ENCODE data around the gene AK5. TPM values are rescaled to one million over a fixed set of nuclear protein-coding genes. Genes with fewer than 3 reads are reported as not detected.
A peak's percentile ranks its signal among the peaks of the same experiment; 100 is the strongest.

Gene AK5
- 17.7 and 28.4 TPM in 2 replicates for total RNA-seq (2012; rRNA removed)

- H3K4me2 ChIP-seq (ENCODE audit: low read length), result peak within 1 kb of the TSS; percentile 86
- H3K9ac ChIP-seq (ENCODE audit: low read depth, low read length), result peak within 1 kb of the TSS; percentile 85
- H3K9me3 ChIP-seq (replicated peaks; ENCODE audit: low read length), result no peaks in the 10 kb centered on the region
- no peaks in the 10 kb centered on the region for H3K36me3 ChIP-seq (ENCODE audit: insufficient read depth, low read length)
- peaks cover 9% of the 10 kb centered on the region for H3K4me1 ChIP-seq (ENCODE audit: control insufficient read depth, insufficient read depth, low read length)
- peak within 1 kb of the TSS; percentile 81 for H3K4me3 ChIP-seq (ENCODE audit: low read length)
- H3K27me3 ChIP-seq (ENCODE audit: control insufficient read depth, insufficient read depth, low read length), result no peaks in the 10 kb centered on the region
These were observed at the start of gene AK5 for GRCh38 chr1:77281491-77282186. TSS of gene AK5 (plus strand) at chr1:77282019. CDS start at chr1:77282314, 295 bp downstream.

DNA sequence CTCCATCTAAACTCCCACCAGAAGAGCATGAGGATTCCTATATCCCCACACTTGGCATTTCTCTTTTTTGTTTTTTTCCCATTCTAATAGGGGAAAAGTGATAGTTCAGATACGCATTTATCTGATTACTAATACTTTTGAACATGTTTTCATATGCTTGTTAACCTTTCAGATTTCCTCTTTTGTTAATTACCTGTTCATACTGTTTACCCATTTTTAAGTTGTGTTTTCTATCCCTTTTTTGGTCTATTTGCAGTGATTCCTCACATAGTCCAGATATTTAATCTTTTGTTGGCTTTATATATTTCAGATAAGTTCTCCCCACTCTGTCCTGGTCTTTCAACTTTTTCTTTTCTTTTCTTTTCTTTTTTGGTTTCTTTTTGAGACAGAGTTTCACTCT, 49.0 kb upstream of the AK5 start:
- H3K36me3 ChIP-seq (ENCODE audit: insufficient read depth, low read length), result no peaks in the 10 kb centered on the region
- H3K4me2 ChIP-seq (ENCODE audit: low read length), result no peak overlapping the region
- H3K27me3 ChIP-seq (ENCODE audit: control insufficient read depth, insufficient read depth, low read length), result no peaks in the 10 kb centered on the region
- H3K4me1 ChIP-seq (ENCODE audit: control insufficient read depth, insufficient read depth, low read length), result peaks cover 10% of the 10 kb centered on the region
- H3K9ac ChIP-seq (ENCODE audit: low read depth, low read length), result no peak overlapping the region
- no peaks in the 10 kb centered on the region for H3K9me3 ChIP-seq (replicated peaks; ENCODE audit: low read length)
- H3K4me3 ChIP-seq (ENCODE audit: low read length), result no peak overlapping the region

DNA sequence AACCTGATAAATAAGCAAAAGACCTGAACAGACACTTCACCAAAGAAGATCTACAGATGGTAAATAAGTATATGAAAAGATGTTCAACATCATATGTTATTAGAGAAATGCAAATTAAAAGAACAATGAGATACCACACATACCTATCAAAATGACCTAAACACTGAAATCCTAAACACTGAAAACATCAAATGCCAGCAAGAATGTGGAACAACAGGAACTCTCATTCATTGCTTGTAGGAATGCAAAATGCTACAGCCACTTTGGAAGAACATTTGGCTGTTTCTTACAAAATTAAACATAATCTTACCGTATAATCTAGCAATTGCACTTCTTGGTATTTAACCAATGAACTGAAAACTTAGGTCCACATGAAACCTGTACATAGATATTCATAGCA, 47.7 kb upstream of the AK5 start:
- H3K4me3 ChIP-seq (ENCODE audit: low read length), result no peak overlapping the region
- H3K4me2 ChIP-seq (ENCODE audit: low read length), result no peak overlapping the region
- no peaks in the 10 kb centered on the region for H3K9me3 ChIP-seq (replicated peaks; ENCODE audit: low read length)

DNA sequence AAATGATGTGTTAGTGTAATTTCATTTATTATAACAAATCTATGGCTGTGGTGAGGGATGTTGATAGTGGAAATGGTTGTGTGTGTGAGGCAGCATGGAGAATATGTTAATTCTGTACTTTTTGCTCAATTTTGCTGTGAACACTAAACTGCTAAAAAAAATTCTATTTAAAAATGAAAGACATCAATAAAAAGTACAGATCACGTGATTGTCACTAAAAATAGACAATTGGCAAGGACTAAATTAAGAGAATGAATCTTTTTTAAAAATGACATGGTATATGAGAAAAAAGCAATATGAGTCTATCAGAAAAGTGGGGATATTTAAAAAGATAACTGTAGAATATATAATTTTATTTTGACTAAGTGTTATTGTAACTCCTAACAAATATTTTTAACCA, 46.9 kb upstream of the AK5 start:
- no peak overlapping the region for H3K4me3 ChIP-seq (ENCODE audit: low read length)
- peaks cover 5% of the 10 kb centered on the region for H3K4me1 ChIP-seq (ENCODE audit: control insufficient read depth, insufficient read depth, low read length)

More for the DNA sequence above, 47.7 kb upstream of the AK5 start:
- Histone ChIP-seq H3K36me3 (ENCODE audit: insufficient read depth, low read length) (no peaks in the 10 kb centered on the region), H3K27me3 (ENCODE audit: control insufficient read depth, insufficient read depth, low read length) (no peaks in the 10 kb centered on the region), H3K4me1 (ENCODE audit: control insufficient read depth, insufficient read depth, low read length) (peaks cover 10% of the 10 kb centered on the region), H3K9ac (ENCODE audit: low read depth, low read length) (no peak overlapping the region)

DNA sequence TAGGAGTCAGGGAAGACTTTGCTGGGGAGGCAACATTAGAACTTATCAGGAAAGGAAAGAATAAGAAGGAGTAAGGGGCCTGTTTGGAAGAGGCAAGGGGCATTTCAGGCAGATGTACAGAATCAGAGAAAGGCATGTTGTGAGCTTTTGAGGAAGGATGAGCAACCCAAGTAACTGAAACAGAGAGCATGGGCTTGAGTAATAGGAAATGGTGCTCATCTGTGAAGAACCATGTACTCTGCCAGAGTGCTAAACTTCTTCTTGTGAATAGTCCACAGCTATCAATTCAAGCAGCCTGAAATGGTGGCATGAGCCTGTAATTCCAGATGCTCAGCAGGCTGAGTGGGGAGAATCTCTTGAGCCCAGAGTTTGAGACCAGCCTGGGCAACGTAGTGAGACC, 43.4 kb upstream of the AK5 start:
- H3K4me1 ChIP-seq (ENCODE audit: control insufficient read depth, insufficient read depth, low read length), result no peaks in the 10 kb centered on the region
- H3K4me2 ChIP-seq (ENCODE audit: low read length), result no peak overlapping the region
- H3K27me3 ChIP-seq (ENCODE audit: control insufficient read depth, insufficient read depth, low read length), result no peaks in the 10 kb centered on the region
- H3K36me3 ChIP-seq (ENCODE audit: insufficient read depth, low read length), result no peaks in the 10 kb centered on the region
- no peak overlapping the region for H3K9ac ChIP-seq (ENCODE audit: low read depth, low read length)
- no peaks in the 10 kb centered on the region for H3K9me3 ChIP-seq (replicated peaks; ENCODE audit: low read length)
- no peak overlapping the region for H3K4me3 ChIP-seq (ENCODE audit: low read length)

More for the DNA sequence above, 46.9 kb upstream of the AK5 start:
- Histone ChIP-seq H3K9ac (ENCODE audit: low read depth, low read length) (no peak overlapping the region), H3K9me3 (replicated peaks; ENCODE audit: low read length) (no peaks in the 10 kb centered on the region), H3K27me3 (ENCODE audit: control insufficient read depth, insufficient read depth, low read length) (no peaks in the 10 kb centered on the region), H3K4me2 (ENCODE audit: low read length) (no peak overlapping the region), H3K36me3 (ENCODE audit: insufficient read depth, low read length) (no peaks in the 10 kb centered on the region)

DNA sequence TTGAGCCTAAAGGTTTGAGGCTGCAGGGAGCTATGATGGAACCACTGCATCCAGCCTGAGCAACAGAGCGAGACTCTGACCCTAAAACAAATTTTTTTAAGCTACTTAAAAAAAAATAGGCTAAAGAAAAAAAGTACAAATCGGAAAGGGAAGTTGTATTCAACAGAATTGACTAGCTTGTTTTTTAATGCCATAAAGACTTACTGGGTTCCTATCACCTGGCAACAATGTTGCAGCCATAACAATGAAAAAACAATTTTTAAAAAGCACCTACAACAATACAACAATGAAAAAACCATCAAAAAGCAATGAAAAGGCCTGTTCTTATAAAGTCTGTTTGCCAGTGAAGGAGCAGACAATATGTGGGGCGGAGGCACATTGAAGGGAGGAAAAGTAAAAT, 42.5 kb upstream of the AK5 start:
- Histone ChIP-seq H3K9me3 (replicated peaks; ENCODE audit: low read length) (no peaks in the 10 kb centered on the region), H3K9ac (ENCODE audit: low read depth, low read length) (no peak overlapping the region), H3K4me1 (ENCODE audit: control insufficient read depth, insufficient read depth, low read length) (no peaks in the 10 kb centered on the region), H3K4me3 (ENCODE audit: low read length) (no peak overlapping the region), H3K4me2 (ENCODE audit: low read length) (no peak overlapping the region), H3K27me3 (ENCODE audit: control insufficient read depth, insufficient read depth, low read length) (no peaks in the 10 kb centered on the region), H3K36me3 (ENCODE audit: insufficient read depth, low read length) (no peaks in the 10 kb centered on the region)

DNA sequence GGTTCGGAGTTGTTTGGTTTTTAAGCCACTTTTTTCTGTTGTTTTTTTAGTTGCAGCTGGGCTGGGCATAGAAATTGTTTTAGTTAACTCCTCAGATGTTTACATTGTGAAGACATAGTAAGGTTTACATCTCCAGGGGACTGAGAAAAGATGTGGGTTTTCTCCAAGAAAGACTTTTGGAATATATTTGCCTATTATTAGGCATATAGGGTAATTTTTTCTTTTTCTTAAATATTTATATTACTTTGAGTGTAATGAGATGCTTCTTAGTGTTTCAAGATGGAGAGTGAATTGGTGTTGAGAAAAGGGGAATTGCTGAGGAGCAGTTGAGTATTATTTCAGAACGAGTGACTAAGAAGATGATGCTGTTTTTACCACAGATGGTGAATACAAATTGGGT, 36.0 kb upstream of the AK5 start:
- no peak overlapping the region for H3K4me3 ChIP-seq (ENCODE audit: low read length)
- H3K4me1 ChIP-seq (ENCODE audit: control insufficient read depth, insufficient read depth, low read length), result no peaks in the 10 kb centered on the region
- H3K27me3 ChIP-seq (ENCODE audit: control insufficient read depth, insufficient read depth, low read length), result no peaks in the 10 kb centered on the region
- no peaks in the 10 kb centered on the region for H3K36me3 ChIP-seq (ENCODE audit: insufficient read depth, low read length)
- no peak overlapping the region for H3K4me2 ChIP-seq (ENCODE audit: low read length)
- no peak overlapping the region for H3K9ac ChIP-seq (ENCODE audit: low read depth, low read length)
- H3K9me3 ChIP-seq (replicated peaks; ENCODE audit: low read length), result peaks cover 3% of the 10 kb centered on the region

DNA sequence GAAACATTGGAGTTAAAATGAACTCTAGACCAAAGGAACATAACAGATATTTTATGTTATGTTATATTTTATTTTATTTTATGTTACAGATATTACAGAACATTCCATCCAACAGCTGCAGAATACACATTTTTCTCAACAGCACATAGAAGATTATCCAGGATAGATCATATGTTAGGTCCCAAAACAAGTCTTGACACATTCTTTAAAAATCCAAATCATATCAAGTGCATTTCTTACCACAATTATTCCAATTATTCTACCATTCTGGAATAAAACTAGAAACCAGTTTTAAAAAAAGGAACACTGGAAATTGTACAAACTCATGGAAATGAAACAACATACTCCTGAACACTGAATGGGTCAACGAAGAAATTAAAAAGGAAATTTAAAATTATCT, 31.7 kb upstream of the AK5 start:
- H3K4me3 ChIP-seq (ENCODE audit: low read length), result no peak overlapping the region
- no peaks in the 10 kb centered on the region for H3K27me3 ChIP-seq (ENCODE audit: control insufficient read depth, insufficient read depth, low read length)
- H3K36me3 ChIP-seq (ENCODE audit: insufficient read depth, low read length), result no peaks in the 10 kb centered on the region
- no peak overlapping the region for H3K9ac ChIP-seq (ENCODE audit: low read depth, low read length)
- H3K9me3 ChIP-seq (replicated peaks; ENCODE audit: low read length), result peaks cover 5% of the 10 kb centered on the region
- H3K4me1 ChIP-seq (ENCODE audit: control insufficient read depth, insufficient read depth, low read length), result no peaks in the 10 kb centered on the region
- no peak overlapping the region for H3K4me2 ChIP-seq (ENCODE audit: low read length)

DNA sequence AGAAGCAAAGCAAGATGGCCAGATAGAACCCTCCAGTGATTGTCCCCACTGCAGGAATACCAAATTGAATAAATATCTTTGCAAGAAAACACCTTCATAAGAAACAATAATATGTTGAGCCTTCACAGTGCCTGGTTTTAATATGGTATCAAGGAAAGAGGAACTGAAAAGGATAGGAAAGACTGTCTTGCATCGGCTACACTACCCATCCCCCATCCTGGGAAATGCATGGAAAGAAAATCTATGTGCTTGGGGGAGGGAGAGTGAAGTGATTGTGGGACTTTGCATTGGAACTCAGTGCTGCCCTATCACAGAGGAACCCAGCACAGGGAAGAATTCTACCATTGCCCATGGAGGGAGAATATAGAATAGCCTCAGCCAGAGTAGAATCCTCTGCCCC, 28.6 kb upstream of the AK5 start:
- Histone ChIP-seq H3K9me3 (replicated peaks; ENCODE audit: low read length) (peaks cover 5% of the 10 kb centered on the region), H3K9ac (ENCODE audit: low read depth, low read length) (no peak overlapping the region), H3K4me2 (ENCODE audit: low read length) (no peak overlapping the region), H3K36me3 (ENCODE audit: insufficient read depth, low read length) (no peaks in the 10 kb centered on the region), H3K4me1 (ENCODE audit: control insufficient read depth, insufficient read depth, low read length) (no peaks in the 10 kb centered on the region), H3K4me3 (ENCODE audit: low read length) (no peak overlapping the region), H3K27me3 (ENCODE audit: control insufficient read depth, insufficient read depth, low read length) (no peaks in the 10 kb centered on the region)

DNA sequence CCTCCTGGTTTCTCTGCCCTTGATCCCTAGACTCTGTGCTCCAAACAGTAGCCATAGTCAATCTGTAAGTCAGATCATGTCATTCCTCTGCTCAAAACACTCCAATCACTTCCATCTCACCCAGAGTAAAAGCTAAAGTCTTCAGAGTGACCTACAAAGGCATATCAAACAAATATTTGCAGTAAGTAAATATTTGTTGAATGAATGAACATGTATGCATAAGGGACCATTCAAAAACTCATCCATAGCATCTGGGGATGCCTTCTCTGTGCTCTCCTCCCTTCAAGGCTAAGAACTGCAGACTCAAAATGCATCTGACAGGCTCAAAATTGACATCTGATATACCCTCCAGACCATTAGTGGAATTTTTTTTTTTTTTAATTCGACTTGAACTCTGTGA, 18.1 kb upstream of the AK5 start:
- no peak overlapping the region for H3K4me2 ChIP-seq (ENCODE audit: low read length)
- no peak overlapping the region for H3K9ac ChIP-seq (ENCODE audit: low read depth, low read length)
- no peak overlapping the region for H3K4me3 ChIP-seq (ENCODE audit: low read length)
- no peaks in the 10 kb centered on the region for H3K27me3 ChIP-seq (ENCODE audit: control insufficient read depth, insufficient read depth, low read length)
- no peaks in the 10 kb centered on the region for H3K9me3 ChIP-seq (replicated peaks; ENCODE audit: low read length)
- H3K4me1 ChIP-seq (ENCODE audit: control insufficient read depth, insufficient read depth, low read length), result no peaks in the 10 kb centered on the region
- H3K36me3 ChIP-seq (ENCODE audit: insufficient read depth, low read length), result no peaks in the 10 kb centered on the region

DNA sequence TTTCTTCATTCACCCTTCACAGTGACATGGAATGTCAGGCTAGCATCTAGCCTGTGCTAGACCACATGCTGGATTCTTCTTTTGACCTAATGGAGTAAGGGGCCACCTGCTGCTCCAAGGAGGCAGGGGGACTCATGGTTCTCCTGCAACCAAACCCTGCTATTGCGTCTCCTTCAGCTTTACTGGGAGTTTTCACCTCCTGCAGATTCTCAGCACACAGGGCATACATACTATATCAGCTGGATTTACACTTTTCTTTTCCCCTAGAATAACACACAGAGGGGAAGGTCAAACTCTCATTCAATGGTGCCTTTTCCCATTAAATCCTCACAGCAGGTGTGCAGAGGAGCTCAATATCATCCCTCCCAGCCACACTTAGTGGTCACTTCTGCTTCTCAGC, 16.6 kb upstream of the AK5 start:
- Histone ChIP-seq H3K4me3 (ENCODE audit: low read length) (no peak overlapping the region), H3K27me3 (ENCODE audit: control insufficient read depth, insufficient read depth, low read length) (no peaks in the 10 kb centered on the region), H3K9me3 (replicated peaks; ENCODE audit: low read length) (no peaks in the 10 kb centered on the region), H3K36me3 (ENCODE audit: insufficient read depth, low read length) (no peaks in the 10 kb centered on the region), H3K4me1 (ENCODE audit: control insufficient read depth, insufficient read depth, low read length) (no peaks in the 10 kb centered on the region), H3K9ac (ENCODE audit: low read depth, low read length) (no peak overlapping the region), H3K4me2 (ENCODE audit: low read length) (no peak overlapping the region)

- Histone ChIP-seq H3K4me3 (ENCODE audit: low read length) (no peak overlapping the region), H3K4me2 (ENCODE audit: low read length) (no peak overlapping the region), H3K9ac (ENCODE audit: low read depth, low read length) (no peak overlapping the region), H3K27me3 (ENCODE audit: control insufficient read depth, insufficient read depth, low read length) (no peaks in the 10 kb centered on the region), H3K36me3 (ENCODE audit: insufficient read depth, low read length) (no peaks in the 10 kb centered on the region), H3K4me1 (ENCODE audit: control insufficient read depth, insufficient read depth, low read length) (peaks cover 10% of the 10 kb centered on the region), H3K9me3 (replicated peaks; ENCODE audit: low read length) (no peaks in the 10 kb centered on the region)
These were observed 14.8 kb upstream of the AK5 start for GRCh38 chr1:77267035-77267434.

All from skeletal muscle satellite cell (primary cell).